HG02943 (cell line): ENCODE results near the gene GPR62.

Source experiments
- ATAC-seq: cut with Tn5 transposase; IDR thresholded peaks from one replicate; pipeline ENCODE4 v1.9.1; 2021; ENCODE audit warnings: mild to moderate bottlenecking, low read depth, moderate library complexity; ENCODE audit not compliant: unreplicated experiment

Gene GPR62

DNA sequence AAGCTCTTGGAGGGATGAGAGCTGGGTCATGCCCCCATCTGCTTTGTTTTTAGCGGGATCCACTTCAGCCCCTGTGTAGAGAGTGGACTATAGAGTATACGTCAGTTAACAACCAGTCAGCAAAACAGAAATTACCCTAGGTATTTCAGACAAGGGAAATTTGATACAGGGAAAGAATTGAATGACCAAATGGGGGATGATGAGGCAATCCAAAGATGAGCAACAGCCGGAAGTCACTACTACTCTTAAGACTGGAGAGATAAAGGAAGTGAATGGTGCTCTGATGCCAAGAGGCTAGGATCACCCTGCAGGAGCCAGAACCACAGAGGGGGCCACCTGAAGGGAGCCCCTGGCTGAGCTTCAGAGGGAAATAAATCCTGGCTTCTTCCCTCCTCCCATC is 1.7 kb upstream of the GPR62 start:
- ATAC-seq: no peak

DNA sequence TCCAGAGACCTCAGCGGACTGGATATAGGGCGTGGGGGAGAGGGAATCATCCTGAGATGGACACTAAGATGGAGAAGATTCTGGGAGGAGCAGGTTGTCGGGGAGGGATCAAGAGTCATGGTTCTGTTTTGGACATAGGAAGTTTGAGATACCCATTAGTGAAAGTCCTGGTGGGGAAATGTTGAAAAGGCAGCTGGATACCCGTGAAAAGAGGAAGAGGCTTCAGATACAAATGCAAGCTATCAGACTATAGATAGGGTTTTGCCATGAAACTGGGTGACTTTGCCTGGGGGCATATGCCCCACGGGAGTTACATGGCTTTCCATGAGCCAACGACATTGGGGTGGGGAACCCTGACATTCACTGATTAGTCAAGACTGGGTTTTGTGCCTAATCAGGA is 1.1 kb upstream of the GPR62 start:
- no peak for ATAC-seq

DNA sequence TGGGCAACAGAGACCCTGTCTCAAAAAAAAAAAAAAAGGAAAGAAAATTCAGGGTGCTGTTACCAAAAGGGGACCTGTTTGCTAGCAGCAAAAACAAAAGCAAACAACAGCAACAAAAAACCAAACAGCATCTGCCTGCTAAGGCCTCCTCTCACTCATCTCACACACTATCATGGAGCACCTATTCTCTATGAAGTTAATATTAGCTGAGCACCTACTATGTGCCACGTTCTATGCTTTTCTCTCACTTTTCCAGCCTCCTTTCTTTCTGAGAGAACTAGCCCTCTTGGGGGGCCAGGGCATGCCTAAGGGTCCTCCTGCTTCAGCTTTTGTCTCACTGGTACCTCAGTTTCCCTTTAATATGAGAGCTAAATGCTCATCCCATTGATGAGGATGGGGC is 468 bp upstream of the GPR62 start:
- ATAC-seq: no peak

DNA sequence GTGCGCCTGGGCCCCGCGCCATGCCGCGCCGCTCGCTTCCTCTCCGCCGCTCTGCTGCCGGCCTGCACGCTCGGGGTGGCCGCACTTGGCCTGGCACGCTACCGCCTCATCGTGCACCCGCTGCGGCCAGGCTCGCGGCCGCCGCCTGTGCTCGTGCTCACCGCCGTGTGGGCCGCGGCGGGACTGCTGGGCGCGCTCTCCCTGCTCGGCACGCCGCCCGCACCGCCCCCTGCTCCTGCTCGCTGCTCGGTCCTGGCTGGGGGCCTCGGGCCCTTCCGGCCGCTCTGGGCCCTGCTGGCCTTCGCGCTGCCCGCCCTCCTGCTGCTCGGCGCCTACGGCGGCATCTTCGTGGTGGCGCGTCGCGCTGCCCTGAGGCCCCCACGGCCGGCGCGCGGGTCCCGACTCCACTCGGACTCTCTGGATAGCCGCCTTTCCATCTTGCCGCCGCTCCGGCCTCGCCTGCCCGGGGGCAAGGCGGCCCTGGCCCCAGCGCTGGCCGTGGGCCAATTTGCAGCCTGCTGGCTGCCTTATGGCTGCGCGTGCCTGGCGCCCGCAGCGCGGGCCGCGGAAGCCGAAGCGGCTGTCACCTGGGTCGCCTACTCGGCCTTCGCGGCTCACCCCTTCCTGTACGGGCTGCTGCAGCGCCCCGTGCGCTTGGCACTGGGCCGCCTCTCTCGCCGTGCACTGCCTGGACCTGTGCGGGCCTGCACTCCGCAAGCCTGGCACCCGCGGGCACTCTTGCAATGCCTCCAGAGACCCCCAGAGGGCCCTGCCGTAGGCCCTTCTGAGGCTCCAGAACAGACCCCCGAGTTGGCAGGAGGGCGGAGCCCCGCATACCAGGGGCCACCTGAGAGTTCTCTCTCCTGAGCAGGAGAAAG is 951 bp downstream of the GPR62 start:
- ATAC-seq: no peak

DNA sequence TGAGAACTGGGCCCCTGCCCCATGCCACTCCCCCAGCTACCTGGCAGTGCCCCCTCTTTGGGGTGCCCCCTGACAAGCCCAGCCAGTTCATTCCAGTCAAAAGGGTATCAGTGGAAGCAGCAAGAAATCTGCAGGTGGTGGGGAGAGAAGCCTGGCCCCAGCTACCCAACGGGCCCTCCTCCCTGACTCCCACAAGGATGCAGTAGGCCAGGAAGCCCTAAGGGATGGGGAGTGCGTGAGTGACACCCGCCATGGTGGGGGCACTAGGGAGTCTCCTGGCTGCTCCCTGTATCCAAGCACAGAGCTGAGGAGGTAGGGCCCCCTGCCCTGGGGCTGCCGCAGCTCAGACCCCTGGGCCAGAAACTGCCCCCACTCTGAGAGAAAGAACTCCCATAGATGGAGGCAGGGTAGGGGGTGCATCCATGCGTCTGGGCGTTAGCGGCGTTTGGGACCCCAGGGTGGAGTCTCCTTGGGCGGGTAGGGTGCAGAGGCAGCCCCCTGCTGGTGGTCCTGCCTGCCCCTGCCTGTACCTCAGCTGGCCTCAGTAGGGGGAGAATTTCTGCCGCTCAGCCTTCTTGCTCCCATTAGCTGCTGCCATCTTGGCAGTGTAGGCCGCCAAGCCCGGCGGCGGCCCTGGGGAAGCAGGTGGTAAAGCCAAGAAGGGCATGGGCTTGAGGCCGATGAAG is 2.5 kb downstream of the GPR62 start:
- ATAC-seq: no peak

DNA sequence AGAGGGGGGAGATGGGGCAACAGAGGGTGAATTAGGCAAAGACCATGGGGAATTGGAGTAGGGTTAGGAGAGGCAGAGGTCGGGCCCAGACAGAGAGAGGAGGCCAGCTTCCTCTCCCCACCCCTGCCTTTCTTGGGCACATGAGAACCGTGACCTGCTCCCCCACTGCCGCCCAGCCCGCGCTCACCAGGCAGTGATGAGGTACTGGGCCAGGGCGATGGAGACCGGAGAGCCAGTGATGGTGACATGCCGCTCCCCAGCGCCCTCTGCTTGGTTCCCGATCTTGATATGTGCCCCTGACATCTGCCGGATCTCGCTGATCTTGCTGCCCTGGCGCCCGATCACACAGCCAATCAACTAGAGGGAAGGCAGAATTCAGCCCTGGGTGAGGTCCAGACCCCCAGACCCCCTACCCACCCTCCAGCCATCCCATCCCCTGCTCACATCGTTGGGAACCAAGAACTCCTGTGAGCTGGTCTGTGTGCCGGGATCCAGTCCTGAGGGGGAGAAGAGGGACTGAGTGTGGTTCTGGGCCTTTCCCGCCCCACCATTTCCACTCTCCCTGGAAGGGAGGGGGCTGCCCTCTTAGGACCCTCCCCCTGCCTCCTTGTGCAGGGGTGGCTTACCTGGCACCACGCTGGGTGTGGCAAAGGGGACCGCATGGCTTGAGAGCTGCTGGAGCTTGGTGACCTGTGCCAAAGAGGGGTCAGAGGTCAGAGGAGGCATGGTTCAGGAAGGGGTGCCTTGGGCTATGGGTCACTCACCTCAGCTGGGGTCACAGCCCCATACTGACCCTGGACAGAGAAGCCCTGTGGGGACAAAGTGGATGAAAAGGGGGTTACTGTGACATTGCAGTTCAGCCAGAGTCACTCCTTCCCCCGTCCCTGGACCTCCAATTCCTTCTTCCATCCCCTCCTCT is 3.7 kb downstream of the GPR62 start:
- no peak for ATAC-seq

DNA sequence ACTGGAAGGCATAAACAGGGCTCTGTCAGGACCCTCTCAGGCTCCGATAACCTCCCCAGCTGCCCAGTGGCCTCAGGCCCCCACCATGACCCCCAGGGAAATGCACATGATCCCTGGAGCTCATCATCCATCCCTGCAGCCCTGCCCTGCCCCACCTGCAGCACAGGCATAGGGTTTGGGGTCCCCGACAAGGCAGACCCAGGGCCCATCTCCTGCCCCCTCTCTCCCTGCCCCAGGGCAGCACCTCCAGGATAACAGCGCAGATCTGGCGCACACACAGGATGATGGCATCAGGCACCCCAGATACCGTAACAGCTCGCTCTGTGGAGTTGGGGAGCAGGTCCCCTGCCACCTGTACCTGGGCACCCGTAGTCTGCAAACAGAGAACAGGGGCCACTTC is 4.5 kb downstream of the GPR62 start:
- ATAC-seq: no peak

DNA sequence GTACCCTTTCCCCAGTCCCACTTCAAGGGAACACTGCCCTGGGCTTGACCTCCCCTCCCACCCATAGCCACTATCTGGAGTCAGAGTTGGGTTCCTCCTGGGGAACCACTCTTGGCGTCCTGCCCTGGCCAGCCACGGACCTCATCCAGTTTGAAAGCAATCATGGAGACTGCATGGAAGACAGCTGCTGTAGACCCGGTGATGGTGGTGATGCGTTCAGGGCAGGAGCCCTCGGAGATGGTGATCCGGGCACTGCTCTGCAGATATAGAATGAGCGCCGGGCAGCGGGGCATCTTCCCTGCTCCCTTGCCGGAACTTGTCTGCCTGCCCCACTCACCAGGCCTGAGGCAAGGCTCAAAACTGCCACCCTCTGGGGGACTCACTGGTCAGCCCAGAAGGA is 5.2 kb downstream of the GPR62 start:
- no peak for ATAC-seq

DNA sequence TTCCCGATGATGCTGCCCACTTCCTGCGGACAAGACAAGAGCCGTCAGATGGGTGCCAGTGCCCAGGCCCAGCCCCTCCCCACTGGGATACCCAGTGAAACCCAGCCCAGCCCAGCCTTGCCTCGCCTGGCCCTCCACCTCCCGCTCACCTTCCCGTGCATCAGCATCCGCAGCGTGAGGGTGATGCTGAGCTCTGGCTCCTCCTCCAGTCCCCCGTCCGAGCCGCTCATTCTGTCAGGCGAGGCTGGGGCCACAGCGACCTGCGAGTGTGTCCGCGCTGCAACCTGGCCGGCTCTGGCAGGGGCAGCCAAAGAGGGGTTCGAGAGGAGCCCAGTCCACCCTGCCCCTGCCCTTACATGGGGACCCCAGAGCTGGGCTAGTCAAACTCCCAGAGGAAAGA is 5.8 kb downstream of the GPR62 start:
- no peak for ATAC-seq

DNA sequence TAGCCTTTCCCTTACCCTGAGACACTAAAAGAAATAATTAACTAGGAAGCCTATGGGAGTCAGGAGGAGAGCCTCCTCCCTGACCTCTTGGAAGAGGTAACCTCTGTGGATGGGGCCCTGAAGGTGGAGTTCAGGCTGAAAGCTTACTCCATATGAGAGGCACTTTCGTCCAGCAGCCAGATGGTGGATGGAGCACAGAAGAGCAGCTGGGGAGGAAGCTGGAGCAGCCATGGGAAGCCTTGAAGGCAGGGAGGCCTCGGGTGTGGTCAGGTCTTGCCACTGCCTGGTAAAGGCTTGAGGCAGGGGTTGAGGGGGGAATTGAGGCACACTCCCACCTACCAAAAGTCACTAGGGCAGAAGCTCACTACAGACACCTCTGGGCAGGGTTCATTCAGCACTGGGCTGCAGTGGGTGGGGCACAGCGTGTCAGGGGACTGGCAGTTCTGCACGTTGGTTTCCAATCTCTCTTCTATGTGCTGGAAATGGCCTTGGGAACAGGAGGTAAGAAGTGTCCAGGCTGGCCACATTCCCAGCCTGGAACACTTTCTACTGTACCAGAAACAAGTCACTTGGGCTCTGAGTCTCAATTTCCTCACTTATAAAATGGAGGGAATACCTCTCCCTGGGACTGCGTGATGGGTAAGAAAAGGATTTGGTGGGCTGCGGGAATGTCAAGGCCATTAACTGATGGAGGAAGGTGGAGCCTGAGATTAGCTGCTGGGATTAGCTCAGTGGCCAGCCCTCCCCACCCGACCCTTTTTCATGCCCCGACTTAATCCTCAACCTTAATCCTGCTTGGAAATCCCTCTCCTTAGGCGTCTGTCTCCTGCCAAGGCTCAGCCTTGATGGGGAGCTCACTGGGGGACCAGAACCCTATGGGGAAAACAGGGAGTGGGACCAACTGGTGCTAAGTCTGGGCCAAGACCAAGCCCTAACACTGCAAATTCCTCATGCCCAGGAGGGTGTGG is 6.7 kb downstream of the GPR62 start:
- ATAC-seq: no peak

DNA sequence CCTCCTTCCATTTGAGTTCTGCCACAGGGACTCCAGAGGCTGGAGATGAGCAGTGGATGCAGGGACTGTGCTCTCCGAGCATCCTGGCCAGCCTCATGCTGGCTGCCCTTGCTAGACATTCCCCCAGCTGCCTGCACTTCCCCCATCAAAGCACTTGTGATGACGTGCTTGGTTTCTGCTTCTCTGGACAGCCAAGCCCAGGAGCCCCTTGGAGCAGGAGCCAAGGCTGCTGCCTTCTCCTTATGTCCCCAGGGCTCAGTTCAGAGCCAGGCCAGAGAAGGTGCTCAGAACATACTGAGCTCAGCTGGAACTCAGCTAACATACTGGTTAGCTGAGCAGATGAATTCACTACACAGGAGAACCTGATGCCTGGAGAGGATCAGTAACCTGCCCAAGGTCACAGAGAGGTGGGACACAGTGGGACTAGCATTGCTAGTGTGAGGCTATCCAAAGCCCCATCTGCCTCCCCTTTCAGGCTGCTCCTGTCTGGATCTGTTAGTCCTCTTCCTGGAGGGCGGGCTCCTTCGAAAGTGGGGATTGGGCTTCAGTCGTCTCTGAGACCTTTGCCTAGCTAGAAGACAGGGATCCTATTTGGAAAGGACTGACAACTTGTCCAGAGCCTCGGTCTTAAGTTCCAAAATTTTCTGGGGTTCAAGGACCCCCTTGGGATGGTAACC is 7.8 kb downstream of the GPR62 start:
- ATAC-seq: no peak

DNA sequence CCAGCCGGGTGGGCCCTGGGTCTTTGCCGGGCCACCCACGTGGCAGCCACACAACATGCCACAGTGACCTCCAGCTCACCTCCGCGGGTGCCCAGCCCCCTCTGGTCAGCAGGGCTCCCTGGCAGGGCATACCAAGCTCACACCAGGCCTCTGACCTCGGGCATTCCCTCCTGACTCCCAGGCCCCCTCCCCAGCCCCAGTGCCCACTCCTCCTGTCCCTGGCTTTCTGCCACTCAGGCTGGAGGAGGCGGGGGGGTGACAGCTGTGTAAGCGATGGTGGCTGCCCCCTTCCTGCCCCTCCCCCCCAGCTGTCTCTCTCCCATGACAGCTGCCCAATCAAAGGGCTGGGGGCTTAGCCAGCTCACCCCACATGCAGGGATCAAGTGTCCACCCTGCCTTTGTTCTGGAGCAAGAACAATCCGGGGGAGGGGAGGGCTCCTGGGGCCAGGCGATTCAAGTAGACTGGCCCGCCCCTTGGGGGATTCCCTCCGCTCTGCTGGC is 8.8 kb downstream of the GPR62 start:
- ATAC-seq: no peak

DNA sequence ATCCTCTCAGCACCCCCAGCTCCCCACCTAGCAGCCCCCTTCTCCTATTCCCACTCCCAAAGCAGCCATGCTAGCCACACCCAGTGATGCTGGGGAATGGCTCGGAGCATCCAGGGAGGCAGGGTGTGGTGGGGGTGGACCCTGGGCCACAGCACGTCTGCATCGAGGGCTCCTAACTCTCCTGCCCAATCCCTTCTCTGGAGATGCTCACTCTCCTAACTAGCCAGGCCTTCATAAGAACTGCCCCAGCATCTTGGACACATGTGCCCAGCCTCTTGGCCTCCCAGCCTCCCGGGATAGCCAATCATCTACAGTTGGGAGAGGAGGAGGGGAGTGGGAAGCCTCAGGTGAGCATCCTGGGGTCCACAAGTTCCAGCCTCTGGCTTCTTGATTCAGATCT is 9.3 kb downstream of the GPR62 start:
- ATAC-seq: no peak

DNA sequence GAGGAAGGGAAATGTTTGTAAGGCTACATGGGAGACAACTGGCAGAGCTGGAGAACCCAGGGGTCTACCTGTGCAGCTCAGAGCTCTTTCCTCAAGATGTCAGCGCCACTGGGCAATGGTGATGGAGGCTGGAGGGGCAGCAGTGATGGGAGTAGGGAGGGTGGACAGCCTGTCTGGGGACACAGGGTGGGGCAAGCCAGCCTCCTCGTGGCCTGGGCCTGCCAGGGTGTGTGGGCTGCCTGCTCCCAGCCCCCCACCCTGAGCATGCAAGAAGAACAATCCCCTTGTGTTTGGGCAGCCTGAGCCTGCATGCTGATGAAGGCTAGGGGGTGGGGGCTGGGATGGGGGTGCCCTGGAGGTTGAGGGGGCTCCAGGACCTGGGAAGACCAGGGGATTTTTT is 10.8 kb downstream of the GPR62 start:
- ATAC-seq: no peak

DNA sequence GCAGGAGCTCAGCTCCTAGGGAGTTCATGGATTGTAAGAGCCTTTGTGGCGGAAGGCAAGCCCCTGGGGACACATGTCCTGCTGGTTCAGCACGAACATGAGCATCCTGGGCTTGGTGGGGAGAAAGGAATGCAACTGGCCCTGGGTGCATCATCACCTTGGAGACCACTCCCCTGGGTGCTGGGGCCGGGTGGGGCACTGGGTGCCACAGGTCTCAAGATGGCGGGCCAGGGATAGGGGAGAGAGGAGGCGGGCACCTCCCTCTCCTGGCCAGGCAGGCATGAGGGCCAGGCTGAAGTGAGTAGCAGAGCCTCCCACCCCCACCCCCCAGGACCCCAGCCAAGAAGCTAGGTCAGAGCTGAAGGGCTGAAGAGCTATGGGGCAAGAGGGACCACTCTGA is 11.3 kb downstream of the GPR62 start:
- ATAC-seq: no peak

DNA sequence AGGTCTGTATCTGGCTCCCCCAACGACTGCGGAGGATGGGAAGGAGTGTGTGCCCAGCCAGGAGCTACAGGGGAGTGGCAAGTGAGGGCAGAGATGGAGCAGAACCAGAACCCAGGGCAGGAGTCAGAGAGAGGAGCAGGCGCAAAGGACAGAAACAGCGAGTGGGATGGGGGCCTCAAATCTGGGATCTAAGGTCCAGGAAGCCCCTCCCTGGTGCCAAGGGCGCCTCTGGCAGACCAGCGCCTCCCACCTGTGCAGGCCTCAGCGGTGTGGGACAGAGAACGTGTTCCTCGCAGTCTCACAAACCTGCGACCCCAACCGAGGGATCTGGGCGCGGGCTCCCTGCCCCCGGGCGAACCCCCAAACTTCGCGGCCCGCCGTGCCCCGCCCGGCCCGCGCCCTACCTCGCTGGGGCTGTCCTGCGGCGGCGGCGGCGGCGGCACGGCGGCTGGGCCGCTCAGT is 11.8 kb downstream of the GPR62 start:
- ATAC-seq: no peak

DNA sequence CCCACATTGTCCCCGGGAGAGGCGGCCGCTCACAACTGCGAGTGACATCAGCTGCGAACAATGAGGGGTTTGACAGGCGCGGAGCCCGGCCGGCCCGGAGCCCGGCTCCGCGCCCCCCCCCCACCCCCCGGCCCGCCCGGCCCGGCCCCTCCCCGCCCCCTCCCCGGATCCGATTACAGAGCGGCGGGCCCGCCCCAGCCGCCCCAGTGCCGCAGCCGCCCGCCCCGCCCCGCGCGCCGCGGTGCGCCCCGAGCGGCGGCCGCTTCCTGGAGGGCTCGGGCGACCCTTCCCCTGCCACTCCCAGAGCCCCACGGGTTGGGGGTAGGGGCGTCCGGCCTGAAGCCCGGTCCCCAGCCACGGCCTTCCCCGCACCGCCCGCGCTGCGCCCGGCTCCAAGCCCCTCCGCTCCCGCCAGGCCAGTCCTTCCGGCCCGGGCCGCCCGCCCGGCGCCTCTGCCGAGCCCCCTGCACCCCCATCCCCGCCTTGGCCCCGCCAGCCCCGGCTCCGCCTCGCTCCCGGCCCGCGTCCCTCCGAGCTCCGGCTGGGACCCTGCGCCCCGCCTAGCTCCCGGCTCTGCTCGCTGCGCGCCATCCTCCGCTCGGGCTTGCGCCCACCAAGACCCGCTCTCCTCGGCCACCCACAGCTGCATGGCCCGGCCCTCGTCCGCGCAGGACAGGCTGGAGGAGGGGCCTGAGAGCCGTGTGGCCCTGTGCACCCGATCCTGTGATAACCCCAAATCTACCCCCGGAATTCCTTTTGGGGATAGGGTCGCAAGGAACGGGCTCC is 12.4 kb downstream of the GPR62 start, which contains the start of gene PCBP4:
PCBP4 (minus strand) TSS at position 71 of the 786 bp plus-strand sequence. CDS start 6,214 bp downstream, outside the sequence.
- ATAC-seq: no peak

DNA sequence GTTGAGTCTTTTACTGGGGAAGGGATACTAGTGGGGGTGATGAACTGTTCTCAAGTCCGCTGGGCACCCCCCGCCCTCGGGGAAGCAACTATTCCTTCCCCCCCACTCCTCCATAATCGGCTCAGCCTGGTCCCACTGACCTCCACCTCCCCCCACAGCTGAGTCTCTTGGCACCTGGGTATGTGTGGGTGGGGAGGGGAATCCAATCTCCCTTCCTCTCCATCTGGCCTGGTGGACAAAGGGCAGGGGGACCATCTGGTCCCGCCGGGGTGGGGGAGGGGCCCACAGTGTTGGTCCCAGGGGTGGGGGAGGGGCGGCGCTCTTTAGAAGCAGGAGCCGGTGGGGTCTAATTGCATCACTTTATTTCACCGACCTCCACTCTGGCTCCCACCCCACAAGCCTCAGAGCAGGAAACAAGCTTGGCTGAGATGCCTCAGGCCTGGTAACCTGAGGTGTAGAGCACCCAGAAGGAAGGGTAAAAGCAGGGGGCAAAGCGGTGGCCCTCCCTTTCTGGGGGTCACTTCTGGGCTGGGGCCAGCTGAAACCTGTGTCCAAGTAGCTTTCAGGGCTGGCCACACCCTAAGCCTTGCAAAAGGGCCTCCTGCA is 13.1 kb downstream of the GPR62 start:
- no peak for ATAC-seq
